ENCODE results near the gene GPR78.
A peak's percentile ranks its signal among the peaks of the same experiment; 100 is the strongest.

Gene GPR78

GRCh38 chr4:8546766-8547107 lies 33.5 kb upstream of the GPR78 start:
- Histone ChIP-seq H3K27me3 (ENCODE audit: low read depth, low read length) (0 out of 2 replicates have a peak, but pooled peaks cover 3% of the 10 kb centered on the region), H3K9ac (ENCODE audit: low read length) (no peak overlapping the region)
- TF ChIP-seq CTCF (IDR thresholded peaks at IDR 0.05; ENCODE audit: low read depth, low read length) (no peak), EZH2phosphoT487 (IDR thresholded peaks at IDR 0.05; ENCODE audit: low read depth) (no peak)

GRCh38 chr4:8547108-8547911 lies 32.9 kb upstream of the GPR78 start:
- no peaks in the 10 kb centered on the region for H3K9me3 ChIP-seq (ENCODE audit: insufficient read depth, low read length)
- H3K27ac ChIP-seq (ENCODE audit: low read length), result no peak overlapping the region
- peak overlapping the region; percentile 64 for H2AFZ ChIP-seq (ENCODE audit: low read depth, low read length)
- H3K36me3 ChIP-seq (replicated peaks; ENCODE audit: low read depth, low read length), result no peaks in the 10 kb centered on the region
- no peak overlapping the region for H3K4me2 ChIP-seq (ENCODE audit: low read length)
- H4K20me1 ChIP-seq (ENCODE audit: insufficient read depth, low read length), result no peaks in the 10 kb centered on the region
- peaks cover 4% of the 10 kb centered on the region; the same call in 1 of the 2 replicates for H3K4me1 ChIP-seq (ENCODE audit: low read length)
- TF ChIP-seq EZH2phosphoT487 (IDR thresholded peaks at IDR 0.05; ENCODE audit: low read depth), result no peak
- peak; percentile 67 for TF ChIP-seq CTCF (IDR thresholded peaks at IDR 0.05; ENCODE audit: low read depth, low read length)
- H3K79me2 ChIP-seq (ENCODE audit: low read length), result no peaks in the 10 kb centered on the region
- no peak overlapping the region for H3K9ac ChIP-seq (ENCODE audit: low read length)
- H3K4me3 ChIP-seq (ENCODE audit: low read length), result no peak overlapping the region
- H3K27me3 ChIP-seq (ENCODE audit: low read depth, low read length), result 0 out of 2 replicates have a peak, but pooled peaks cover 3% of the 10 kb centered on the region

More at GRCh38 chr4:8546766-8547107, 33.5 kb upstream of the GPR78 start:
- no peaks in the 10 kb centered on the region for H3K79me2 ChIP-seq (ENCODE audit: low read length)
- H3K4me2 ChIP-seq (ENCODE audit: low read length), result no peak overlapping the region
- H3K9me3 ChIP-seq (ENCODE audit: insufficient read depth, low read length), result no peaks in the 10 kb centered on the region
- no peak overlapping the region for H3K27ac ChIP-seq (ENCODE audit: low read length)
- H3K36me3 ChIP-seq (replicated peaks; ENCODE audit: low read depth, low read length), result no peaks in the 10 kb centered on the region
- H3K4me3 ChIP-seq (ENCODE audit: low read length), result no peak overlapping the region
- peaks cover 4% of the 10 kb centered on the region; the same call in 1 of the 2 replicates for H3K4me1 ChIP-seq (ENCODE audit: low read length)
- peak overlapping the region; percentile 64 for H2AFZ ChIP-seq (ENCODE audit: low read depth, low read length)
- H4K20me1 ChIP-seq (ENCODE audit: insufficient read depth, low read length), result no peaks in the 10 kb centered on the region

GRCh38 chr4:8547912-8548730 lies 32.1 kb upstream of the GPR78 start:
- Histone ChIP-seq H3K79me2 (ENCODE audit: low read length) (no peaks in the 10 kb centered on the region), H3K4me2 (ENCODE audit: low read length) (no peak overlapping the region), H3K27ac (ENCODE audit: low read length) (no peak overlapping the region), H3K27me3 (ENCODE audit: low read depth, low read length) (0 out of 2 replicates have a peak, but pooled peaks cover 3% of the 10 kb centered on the region), H3K4me3 (ENCODE audit: low read length) (no peak overlapping the region), H4K20me1 (ENCODE audit: insufficient read depth, low read length) (no peaks in the 10 kb centered on the region), H2AFZ (ENCODE audit: low read depth, low read length) (no peak overlapping the region), H3K9me3 (ENCODE audit: insufficient read depth, low read length) (no peaks in the 10 kb centered on the region), H3K36me3 (replicated peaks; ENCODE audit: low read depth, low read length) (no peaks in the 10 kb centered on the region), H3K4me1 (ENCODE audit: low read length) (peaks cover 4% of the 10 kb centered on the region; the same call in 1 of the 2 replicates), H3K9ac (ENCODE audit: low read length) (no peak overlapping the region)
- TF ChIP-seq EZH2phosphoT487 (IDR thresholded peaks at IDR 0.05; ENCODE audit: low read depth) (no peak), CTCF (IDR thresholded peaks at IDR 0.05; ENCODE audit: low read depth, low read length) (no peak)
